HG02973 (cell line): ENCODE data around the gene KIAA0232.
A peak's percentile ranks its signal among the peaks of the same experiment; 100 is the strongest.
"Not testable (repeated sequence)": the region's sequence is repeated elsewhere in the genome, so short reads cannot be mapped to it uniquely, and the experiment has no call there.

Source experiments
- ATAC-seq: cut with Tn5 transposase; IDR thresholded peaks from one replicate; pipeline ENCODE4 v1.9.1; 2021; ENCODE audit warnings: moderate library complexity; ENCODE audit not compliant: unreplicated experiment

KIAA0232 gene

GRCh38 chr4:6775746-6776145 is 6.8 kb upstream of the KIAA0232 start:
- no peak for ATAC-seq

GRCh38 chr4:6776920-6777635 is 5.4 kb upstream of the KIAA0232 start:
- ATAC-seq = no peak

DNA sequence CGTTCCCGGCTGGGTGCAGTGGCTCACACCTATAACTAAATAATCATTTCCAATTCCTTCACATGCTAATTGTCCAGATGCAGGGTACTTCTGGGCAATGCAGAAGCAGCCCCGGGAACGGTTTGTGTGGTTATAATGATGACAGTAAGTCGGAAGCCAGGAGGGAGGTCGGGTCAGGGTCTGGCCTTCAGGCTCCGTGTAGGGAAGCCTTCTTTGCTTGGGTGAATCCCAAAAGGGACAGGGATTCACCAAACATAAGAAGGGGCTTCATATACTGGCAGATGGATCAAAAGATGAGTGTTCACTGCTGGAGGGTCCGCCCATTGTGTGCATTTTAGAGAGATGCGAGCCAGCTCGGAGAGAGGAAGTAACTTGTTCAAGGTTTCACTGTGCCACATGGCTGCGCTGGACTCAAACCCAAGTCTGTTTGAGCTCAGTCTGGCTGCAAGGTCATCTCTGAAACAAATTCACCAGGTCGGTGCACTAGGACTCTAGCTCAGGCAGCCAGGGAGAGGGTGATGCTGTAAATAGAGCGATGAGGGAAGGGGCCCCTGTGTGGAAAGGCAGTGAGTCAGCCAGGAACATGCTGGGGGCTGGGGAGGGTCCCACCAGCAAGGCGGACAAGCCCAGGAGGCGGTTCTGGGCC is 4.8 kb upstream of the KIAA0232 start:
- no peak for ATAC-seq

DNA sequence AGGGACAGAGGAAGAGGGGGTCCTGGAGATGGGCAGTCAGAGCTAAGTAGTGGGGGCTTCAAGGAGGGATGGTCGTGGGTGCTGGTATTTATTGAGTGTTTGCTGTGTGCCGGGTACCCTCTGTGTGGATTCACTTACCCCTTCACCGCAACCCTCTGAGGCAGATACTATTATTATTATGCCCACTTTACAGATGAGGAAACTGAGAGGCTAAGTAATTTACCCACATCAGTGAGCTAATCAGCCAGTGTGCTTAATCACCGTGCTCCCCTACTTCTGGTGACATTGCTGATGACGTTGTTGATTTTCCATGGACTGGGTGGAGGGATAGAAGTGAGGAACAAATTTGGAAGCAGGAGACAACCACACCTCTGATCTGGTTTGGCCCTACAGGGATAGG is 4.1 kb upstream of the KIAA0232 start:
- ATAC-seq = no peak

DNA sequence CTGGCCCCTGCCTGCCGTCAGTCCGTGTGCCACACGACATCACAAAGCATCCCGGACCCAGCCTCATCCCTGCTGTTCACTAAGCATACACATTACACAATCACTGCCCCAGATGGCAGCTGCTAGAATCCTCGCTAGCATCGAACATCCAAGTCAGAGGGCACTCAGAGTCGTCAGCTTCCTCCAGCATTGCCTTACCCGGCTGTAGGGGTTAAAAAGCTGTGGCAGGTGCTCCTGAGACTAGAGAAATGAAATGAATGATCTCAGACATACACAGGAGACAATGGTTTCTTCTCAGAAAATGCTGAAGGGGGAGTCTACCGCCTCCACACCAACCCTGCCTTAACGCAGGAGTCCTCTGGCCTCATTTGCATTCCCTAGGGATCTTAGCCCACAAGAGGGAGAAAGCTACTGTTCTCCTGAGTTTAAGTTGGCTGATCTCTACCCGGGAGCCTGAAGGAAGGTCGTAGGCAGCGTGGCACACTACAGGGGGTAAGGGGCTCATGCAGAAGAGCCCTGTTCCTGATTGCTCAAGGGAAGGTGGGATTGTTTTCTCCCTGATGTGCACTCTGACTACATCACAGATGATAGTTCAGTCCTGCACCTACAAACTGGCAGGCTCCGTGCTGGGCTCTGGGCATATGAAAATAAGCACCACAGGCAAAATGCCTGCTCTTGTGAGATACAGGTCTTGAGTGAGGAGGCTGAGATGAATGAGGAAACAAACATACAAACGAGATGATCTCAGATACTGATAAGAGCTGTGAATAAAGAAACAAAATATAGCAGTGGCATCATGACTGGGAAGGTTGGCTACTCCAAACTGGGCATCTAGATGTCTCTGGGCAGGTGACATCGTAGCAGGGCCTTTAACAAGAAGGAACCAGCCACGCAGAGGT is 2.6 kb upstream of the KIAA0232 start:
- ATAC-seq = no peak

- ATAC-seq = no peak
These were observed 1.4 kb upstream of the KIAA0232 start for GRCh38 chr4:6781113-6781512.

DNA sequence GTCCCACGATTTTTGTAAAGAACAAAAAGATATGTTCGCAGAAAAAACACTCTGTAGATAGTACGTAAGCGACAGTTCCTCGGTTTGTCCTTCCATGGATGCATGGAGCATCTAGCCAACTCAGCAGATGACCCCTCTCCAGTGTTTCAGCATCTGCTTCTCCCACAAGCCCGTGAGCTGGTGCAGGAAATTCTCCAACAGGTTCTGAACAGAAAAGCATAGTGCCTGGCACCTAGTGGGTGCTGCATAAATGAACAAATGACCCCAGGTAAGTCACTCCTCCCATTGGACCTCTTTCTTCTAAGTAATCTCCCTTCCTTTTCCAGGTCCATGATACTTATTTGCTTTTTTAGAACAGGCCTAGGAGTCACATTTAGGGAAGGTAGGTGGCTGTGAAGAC is 966 bp upstream of the KIAA0232 start:
- no peak for ATAC-seq

DNA sequence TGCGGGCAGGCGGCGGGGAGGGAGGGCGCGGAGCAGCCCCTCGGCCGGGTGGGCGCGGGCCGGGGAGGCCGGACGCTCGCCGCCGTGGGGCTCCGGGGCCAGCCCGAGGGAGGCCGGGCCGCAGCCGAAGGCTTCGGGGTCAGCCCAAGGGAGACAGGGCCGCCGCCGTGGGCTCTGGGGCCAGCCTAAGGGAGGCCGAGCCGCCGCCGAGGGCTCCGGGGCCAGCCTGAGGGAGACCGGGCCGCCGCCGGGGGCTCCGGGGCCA is 251 bp downstream of the KIAA0232 start:
- no peak for ATAC-seq

- ATAC-seq = peak; percentile 72
These were observed 819 bp downstream of the KIAA0232 start for GRCh38 chr4:6783111-6783981.

DNA sequence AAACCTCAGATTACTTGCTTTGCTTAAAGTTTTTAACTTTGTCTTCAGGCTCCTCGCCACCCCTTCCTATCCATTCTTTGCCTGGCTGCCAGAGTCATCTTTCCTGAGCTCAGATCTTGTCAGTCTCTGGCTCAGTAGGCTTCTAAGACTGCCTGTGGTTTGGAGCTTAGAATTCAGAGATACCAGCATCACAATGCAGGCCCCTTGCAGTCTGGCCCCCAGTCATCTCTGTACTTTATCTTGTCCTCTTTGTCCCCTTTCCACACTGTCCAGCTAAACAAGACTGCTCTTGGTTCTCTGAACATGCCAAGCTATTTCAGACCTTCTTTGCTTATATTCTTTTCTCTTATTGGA is 3.0 kb downstream of the KIAA0232 start:
- no peak for ATAC-seq

DNA sequence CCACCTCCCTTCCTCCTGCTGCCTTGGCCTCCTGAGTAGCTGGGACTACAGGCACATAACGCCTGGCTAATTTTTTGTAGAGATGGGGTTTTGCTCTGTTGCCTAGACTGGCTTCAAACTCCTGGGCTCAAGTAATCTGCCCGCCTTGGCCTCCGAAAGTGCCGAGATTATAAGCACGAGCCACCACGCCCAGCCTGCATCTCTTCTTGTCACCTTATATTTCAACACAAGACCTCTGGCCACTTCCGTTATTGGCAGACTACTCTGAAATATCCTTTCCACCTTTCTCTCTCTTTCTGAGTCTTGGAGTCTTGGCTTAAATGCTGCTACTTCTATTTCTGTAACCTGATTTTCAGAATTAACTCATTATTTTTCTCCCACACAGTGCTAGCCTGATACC is 5.6 kb downstream of the KIAA0232 start:
- no peak for ATAC-seq

- ATAC-seq = not testable (repeated sequence)
These were observed 8.7 kb downstream of the KIAA0232 start for GRCh38 chr4:6791245-6791644.

GRCh38 chr4:6791796-6792195 is 9.3 kb downstream of the KIAA0232 start:
- not testable (repeated sequence) for ATAC-seq

- ATAC-seq = no peak
These were observed 11.7 kb downstream of the KIAA0232 start for GRCh38 chr4:6794189-6794588.

DNA sequence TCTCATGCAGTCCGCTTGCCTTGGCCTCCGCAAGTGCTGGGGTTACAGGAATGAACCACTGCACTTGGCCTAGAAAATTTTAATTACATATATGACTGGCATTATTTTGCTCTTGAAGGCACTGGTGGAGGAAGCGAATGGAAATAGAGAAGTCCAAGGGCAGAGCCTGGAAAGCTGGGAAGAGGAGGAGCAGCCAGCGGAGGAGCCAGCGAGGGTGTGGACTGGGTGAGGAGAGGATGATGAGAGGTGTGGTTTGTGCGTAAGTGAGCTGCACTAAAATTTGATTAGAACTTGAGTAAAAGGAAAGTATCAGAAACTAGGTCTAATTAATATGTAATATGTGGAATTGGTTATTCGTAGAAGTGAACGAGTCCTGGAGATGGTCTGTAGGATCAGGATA is 13.3 kb downstream of the KIAA0232 start:
- ATAC-seq = no peak

- ATAC-seq = not testable (repeated sequence)
These were observed 14.8 kb downstream of the KIAA0232 start for GRCh38 chr4:6797368-6797767.

DNA sequence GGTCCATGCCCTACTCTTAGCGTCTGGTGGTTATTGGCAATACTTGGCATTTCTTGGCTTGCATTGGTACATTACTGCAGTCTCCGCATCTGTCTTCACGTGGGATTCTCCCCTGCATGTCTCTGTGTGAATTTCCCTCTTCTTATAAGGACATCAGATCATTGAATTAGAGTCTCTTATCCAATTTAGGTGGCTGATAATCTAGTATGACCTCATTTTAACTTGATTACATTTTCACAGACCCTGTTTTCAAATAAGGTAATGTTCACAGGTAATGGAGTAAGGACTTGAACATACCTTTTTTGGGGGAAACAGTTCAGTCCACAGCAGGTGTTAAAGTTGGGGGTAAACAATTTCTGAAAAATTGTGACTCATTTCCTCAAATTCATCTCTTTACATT is 16.6 kb downstream of the KIAA0232 start:
- ATAC-seq = no peak

- no peak for ATAC-seq
These were observed 19.5 kb downstream of the KIAA0232 start for GRCh38 chr4:6802025-6802424.

- ATAC-seq = no peak
These were observed 20.1 kb downstream of the KIAA0232 start for GRCh38 chr4:6802626-6803025.

DNA sequence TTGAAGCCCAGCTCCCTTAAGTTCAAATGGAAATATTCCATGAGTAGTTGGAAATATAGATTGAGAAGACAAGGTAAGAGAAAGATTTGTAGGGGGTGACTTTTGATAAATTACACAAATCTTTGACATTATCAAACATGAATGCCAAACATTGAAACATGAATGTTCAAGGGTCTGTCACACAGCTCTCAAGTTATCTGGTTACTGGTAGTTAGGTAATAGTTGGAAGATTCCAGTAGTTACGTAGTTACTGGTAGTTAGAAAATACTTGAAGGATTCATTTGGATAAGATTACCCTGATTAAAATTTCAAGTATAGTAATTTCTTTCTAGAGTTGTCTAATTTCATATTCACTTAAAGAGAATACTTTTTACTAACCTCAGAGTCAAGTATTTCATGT is 20.7 kb downstream of the KIAA0232 start:
- ATAC-seq = no peak

DNA sequence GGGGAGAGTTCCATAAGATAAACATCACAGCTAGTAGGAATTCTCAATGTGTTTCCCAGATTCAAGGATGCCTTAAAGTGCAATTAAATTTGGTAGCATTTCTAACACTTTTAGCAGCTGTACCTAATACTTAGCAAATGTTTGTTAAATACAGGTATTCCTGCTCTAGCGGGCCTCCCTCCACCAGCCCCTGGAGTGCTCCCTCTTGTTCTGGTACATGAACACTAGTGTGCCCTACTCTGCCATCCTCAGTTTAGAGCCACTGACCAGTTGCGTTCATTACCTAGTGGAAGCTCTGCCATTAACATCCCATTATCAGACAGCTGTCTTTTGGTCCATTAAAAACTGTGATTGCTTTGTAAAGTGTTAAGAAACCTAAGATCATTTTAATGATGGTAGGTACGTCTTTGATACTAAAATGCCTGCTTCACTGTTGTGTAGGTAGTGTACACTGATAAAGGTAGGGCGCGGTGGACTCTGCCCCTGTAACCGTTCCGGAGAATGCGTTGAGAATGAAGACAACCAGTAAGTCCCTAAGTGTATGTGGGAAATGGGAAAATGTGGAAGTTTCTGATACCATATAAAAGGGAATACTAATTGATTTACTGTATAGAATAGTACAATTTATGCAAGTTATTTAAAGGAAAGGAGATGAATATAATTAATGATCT is 21.7 kb downstream of the KIAA0232 start:
- ATAC-seq = no peak
